ENCODE data around the gene ZNF30.
"Not testable (repeated sequence)": the region's sequence is repeated elsewhere in the genome, so short reads cannot be mapped to it uniquely, and the experiment has no call there.

The ZNF30 gene

DNA sequence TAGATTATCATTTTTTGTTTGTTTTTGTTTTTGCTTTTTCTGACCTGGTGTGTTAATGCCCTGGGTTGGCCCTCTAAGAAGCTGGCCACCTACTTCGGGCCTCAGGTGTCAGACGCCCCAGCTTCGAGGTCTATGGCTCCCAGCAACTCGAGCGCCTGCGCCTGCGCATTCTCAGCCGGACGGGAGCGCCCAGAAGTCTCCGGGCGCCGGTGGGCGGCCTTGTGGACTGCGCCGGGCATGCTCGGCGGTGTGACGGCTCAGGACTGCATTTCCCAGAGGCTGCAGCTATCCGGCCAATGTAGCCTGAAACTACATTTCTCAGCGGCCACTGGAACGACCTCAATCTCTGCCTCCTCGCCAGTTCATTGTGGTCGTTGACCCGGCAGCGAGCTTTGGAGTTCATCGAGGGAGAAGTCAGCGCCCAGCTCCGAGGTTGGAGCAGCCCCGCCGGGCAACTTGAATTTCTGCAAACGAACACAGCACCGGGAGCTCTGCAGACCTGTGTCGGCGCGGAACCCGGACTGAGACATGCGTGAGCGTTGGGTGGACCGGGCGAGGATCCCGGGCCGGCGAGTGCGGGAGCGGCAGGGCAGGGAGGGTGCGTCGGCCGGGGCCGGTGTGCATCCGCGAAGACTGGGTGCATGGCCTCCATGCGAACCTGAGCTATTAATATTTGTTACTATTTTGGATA lies at the start of gene ZNF30:
TSS of gene ZNF30 (plus strand) at position 219 of the 691 bp plus-strand sequence. CDS start 3,045 bp downstream, outside the sequence.
- in situ Hi-C loops (cut with HindIII; ENCODE audit: low pct_ligation_motif_present, low pct_unique_long_range_greater_than_20kb, low sequenced_read_pairs), result no loop called here
- peak; percentile 81 for DNase-seq

- in situ Hi-C loops (cut with HindIII; ENCODE audit: low pct_ligation_motif_present, low pct_unique_long_range_greater_than_20kb, low sequenced_read_pairs), result no loop called here
- no peak for DNase-seq
Measured at GRCh38 chr19:34879563-34879962, 47.1 kb upstream of the ZNF30 start.

- DNase-seq, result no peak
- in situ Hi-C loops (cut with HindIII; ENCODE audit: low pct_ligation_motif_present, low pct_unique_long_range_greater_than_20kb, low sequenced_read_pairs), result no loop called here
Measured at GRCh38 chr19:34880034-34880433, 46.7 kb upstream of the ZNF30 start.

DNA sequence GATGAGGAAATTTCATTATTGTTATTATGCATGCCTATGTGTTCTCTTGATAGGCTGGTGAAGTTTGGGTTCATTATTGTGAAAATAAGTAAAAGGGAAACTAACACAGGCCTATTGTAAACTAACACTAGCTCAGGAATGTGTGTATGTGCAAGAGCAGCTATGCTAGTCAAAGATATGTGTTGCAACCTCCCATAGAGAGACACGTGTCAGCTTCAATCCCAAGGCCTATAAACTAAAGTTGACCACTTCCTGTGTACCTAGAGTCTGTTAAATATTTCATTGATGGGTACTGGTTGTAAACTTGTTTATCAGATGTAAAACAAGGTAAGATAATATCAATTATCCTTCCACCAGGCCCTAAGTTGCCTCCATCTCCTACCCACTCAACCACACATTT lies 44.7 kb upstream of the ZNF30 start:
- in situ Hi-C loops (cut with HindIII; ENCODE audit: low pct_ligation_motif_present, low pct_unique_long_range_greater_than_20kb, low sequenced_read_pairs), result no loop called here
- no peak for DNase-seq

DNA sequence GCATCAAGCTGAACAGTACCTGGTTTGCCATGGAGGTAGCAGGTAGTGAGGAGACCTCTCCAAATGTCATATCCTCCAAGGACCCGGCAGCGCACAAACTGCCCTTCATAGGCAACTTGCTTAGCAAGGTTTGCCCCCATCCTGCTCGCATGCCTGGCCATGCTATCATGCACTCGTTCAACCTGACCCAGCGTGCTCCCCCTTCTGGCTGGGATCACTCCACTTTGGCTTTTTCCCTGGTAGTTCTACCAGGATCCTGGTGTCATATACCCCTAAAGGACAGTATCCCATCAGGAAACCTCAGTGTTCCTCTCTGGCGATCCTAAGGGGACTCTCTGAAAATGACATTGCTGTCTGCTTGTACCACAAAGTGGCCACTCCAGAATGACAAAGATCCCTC lies 38.6 kb upstream of the ZNF30 start:
- in situ Hi-C loops (cut with HindIII; ENCODE audit: low pct_ligation_motif_present, low pct_unique_long_range_greater_than_20kb, low sequenced_read_pairs), result no loop called here
- no peak for DNase-seq

DNA sequence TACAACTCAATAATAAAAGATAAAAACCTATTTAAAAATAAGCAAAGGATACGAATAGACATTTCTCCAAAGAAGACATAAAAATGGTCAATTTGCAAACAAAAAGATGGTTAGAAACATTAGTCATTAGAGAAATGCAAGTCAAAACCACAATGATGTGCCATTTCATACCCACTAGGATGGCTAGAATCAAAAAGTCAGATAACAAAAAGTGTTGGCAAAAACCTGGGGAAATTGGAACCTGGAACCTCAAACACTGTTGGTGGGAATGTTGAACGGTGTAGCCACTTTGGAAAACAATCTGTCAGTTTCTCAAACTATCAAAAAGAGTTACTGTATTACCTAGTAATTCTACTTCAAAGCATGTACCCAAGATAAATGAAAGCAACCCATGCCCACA lies 26.5 kb upstream of the ZNF30 start:
- DNase-seq, result no peak
- in situ Hi-C loops (cut with HindIII; ENCODE audit: low pct_ligation_motif_present, low pct_unique_long_range_greater_than_20kb, low sequenced_read_pairs), result no loop called here

- in situ Hi-C loops (cut with HindIII; ENCODE audit: low pct_ligation_motif_present, low pct_unique_long_range_greater_than_20kb, low sequenced_read_pairs), result no loop called here
- DNase-seq, result no peak
Measured at GRCh38 chr19:34904664-34905527, 21.8 kb upstream of the ZNF30 start.

DNA sequence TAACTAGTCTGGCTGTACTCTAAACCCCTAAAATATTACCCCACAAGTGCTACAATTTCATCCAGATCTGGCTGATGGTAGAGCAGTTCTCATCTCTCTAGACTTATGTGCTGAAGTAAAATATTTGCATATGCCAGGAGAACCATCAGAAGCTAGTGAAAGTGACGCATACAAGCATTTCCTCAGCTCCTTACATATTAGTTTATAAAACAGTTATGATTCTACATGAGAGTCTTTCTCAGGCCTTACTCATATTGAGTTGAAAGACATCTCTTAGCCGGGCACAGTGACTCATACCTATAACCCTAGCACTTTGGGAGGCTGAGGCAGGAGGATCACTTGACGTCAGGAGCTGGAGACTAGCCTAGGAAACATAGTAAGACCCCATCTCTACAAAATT lies 15.9 kb upstream of the ZNF30 start:
- no peak for DNase-seq
- in situ Hi-C loops (cut with HindIII; ENCODE audit: low pct_ligation_motif_present, low pct_unique_long_range_greater_than_20kb, low sequenced_read_pairs), result no loop called here

DNA sequence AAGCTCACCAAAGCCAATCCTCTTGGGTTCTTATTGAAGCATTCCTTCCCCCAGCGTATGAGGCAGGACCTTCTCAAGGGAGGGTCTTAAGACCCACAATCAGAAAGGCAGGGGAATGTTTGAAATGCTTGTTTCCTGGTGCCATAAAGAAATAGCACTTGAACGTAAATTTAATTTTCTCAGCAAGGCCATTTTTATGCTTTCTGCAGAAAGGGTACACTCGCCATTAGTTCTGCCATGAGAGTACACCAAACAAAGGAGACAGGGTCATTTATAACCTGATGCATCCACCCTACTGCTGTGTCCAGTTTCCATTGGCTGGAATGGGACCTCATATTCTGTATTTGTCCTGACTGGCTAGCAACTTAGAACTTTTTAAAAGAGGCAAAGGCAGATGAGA lies 9.6 kb upstream of the ZNF30 start:
- in situ Hi-C loops (cut with HindIII; ENCODE audit: low pct_ligation_motif_present, low pct_unique_long_range_greater_than_20kb, low sequenced_read_pairs), result not testable (repeated sequence)

DNA sequence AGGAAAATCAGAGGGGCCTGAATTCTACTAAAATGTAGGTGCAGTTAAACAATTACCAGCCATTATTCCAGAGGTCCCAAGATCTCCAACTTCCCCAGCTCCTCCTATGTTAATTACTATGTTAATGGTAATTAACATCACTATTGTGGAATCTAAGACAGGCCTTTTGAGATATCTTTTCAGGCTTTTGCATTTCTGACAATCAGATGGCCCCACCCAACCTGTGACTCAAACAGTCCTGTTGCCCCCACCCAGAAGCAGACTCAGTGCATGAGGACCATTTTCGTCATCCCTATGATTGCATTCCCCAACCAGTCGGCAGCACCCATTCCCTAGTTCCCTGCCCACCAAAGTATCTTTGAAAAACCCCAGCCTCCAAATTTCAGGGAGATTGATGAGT lies 8.5 kb upstream of the ZNF30 start:
- in situ Hi-C loops (cut with HindIII; ENCODE audit: low pct_ligation_motif_present, low pct_unique_long_range_greater_than_20kb, low sequenced_read_pairs), result no loop called here
- no peak for DNase-seq

More for the DNA sequence above, 9.6 kb upstream of the ZNF30 start:
- DNase-seq, result not testable (repeated sequence)

DNA sequence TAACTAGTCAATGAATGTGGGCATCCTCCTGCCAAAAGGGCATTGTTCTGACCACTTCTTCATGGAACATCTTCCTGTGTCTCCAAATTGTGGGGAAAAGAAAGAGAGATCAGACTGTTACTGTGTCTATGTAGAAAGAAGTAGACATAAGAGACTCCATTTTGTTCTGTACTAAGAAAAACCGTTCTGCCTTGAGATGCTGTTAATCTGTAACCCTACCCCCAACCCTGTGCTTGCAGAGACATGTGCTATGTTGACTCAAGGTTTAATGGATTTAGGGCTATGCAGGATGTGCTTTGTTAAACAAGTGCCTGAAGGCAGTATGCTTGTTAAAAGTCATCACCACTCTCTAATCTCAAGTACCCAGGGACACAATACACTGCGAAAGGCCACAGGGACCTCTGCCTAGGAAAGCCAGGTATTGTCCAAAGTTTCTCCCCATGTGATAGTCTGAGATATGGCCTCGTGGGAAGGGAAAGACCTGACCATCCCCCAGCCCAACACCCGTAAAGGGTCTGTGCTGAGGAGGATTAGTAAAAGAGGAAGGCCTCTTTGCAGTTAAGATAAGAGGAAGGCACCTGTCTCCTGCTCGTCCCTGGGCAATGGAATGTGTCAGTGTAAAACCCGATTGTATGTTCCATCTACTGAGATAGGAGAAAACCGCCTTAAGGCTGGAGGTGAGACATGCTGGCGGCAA lies 6.5 kb upstream of the ZNF30 start:
- in situ Hi-C loops (cut with HindIII; ENCODE audit: low pct_ligation_motif_present, low pct_unique_long_range_greater_than_20kb, low sequenced_read_pairs); DNase-seq: not testable (repeated sequence)

DNA sequence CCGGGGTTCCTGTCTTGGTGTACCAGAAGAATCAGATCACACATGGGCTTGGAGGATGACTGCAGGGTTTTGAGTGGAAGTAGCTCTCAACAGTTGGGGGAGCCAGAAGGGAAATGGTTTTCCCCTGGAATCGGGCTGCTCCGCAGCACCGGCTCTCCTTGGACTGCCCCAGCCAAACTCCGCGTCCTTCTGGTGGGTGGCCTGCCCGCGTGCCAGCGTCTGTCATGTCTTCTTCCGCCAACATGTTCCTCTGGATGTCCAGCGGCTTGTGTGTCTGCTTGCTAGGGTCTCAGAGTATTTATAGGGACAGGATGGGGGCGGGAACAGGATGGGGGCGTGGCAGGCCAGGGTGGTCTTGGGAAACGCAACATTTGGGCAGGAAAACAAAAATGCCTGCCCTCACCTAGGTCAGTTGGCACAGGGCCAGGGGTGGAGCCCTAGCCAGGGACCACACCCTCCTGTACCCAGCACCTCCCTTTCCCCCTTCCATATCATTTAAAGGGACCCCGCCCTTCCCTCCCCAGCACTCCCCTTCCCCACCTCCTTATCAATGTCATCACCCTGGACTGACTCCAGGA lies 1.3 kb upstream of the ZNF30 start:
- no peak for DNase-seq
- in situ Hi-C loops (cut with HindIII; ENCODE audit: low pct_ligation_motif_present, low pct_unique_long_range_greater_than_20kb, low sequenced_read_pairs), result no loop called here

DNA sequence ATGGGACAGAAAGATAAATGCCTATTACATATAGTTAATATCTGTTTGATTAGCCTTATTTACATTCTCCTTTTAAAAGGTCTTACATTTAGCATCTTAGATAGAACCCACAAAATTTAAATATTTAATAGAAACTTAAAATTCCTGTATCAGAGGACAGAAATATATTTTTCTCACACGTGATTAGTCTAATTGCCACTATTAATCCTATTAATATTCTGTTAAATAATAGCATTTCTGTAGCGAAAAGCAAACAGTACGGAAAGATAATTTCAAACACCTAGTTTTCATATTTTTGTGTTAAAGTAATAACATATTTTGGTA lies 380 bp upstream of the ZNF30 start:
- no peak for DNase-seq
- in situ Hi-C loops (cut with HindIII; ENCODE audit: low pct_ligation_motif_present, low pct_unique_long_range_greater_than_20kb, low sequenced_read_pairs), result no loop called here

GRCh38 chr19:34932494-34932893 lies 5.8 kb downstream of the ZNF30 start:
- no peak for DNase-seq
- in situ Hi-C loops (cut with HindIII; ENCODE audit: low pct_ligation_motif_present, low pct_unique_long_range_greater_than_20kb, low sequenced_read_pairs), result no loop called here

DNA sequence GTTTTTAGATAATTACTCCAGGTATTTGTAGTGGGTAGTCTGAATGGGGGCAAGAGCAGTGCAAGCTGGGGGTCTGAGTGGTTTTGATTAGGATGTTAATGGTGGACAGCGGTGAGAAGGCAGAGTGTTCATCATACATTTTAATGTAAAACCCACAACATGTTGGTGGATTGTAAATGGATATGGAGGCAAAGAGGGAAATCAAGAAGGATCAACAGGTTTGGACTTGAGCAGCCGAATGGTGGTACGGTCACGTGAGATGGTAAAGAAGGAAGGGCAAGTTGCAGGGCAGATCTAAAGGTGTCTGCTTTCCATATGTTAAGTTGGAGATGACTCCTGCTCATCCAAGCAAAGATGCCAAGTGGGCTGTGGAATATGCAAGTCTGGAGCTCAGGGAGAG lies 9.5 kb downstream of the ZNF30 start:
- in situ Hi-C loops (cut with HindIII; ENCODE audit: low pct_ligation_motif_present, low pct_unique_long_range_greater_than_20kb, low sequenced_read_pairs), result no loop called here
- no peak for DNase-seq

- DNase-seq, result no peak
- in situ Hi-C loops (cut with HindIII; ENCODE audit: low pct_ligation_motif_present, low pct_unique_long_range_greater_than_20kb, low sequenced_read_pairs), result no loop called here
Measured at GRCh38 chr19:34938886-34939285, 12.2 kb downstream of the ZNF30 start.

GRCh38 chr19:34943861-34944573 lies 17.3 kb downstream of the ZNF30 start:
- in situ Hi-C loops (cut with HindIII; ENCODE audit: low pct_ligation_motif_present, low pct_unique_long_range_greater_than_20kb, low sequenced_read_pairs), result no loop called here
- no peak for DNase-seq

- in situ Hi-C loops (cut with HindIII; ENCODE audit: low pct_ligation_motif_present, low pct_unique_long_range_greater_than_20kb, low sequenced_read_pairs), result no loop called here
- no peak for DNase-seq
Measured at GRCh38 chr19:34953092-34953491, 26.4 kb downstream of the ZNF30 start.

Measured in ACHN (cell line).